Muscle of leg (tissue), 11 donors: ENCODE data around the gene VPS72. TPM values are rescaled to one million over a fixed set of nuclear protein-coding genes. Genes with fewer than 3 reads are reported as not detected.
"Not testable (repeated sequence)": the region's sequence is repeated elsewhere in the genome, so short reads cannot be mapped to it uniquely, and the experiment has no call there.

Experiments used
- DNase-seq: peaks from one replicate; pipeline ENCODE4 v3.0.0; 2013
- H3K27ac ChIP-seq: one replicate; pipeline ENCODE4 v1.5.1; 2013; ENCODE audit warnings: mild to moderate bottlenecking, low read length, control low read depth
- H3K27me3 ChIP-seq: one replicate; pipeline ENCODE4 v1.6.1; 2013; ENCODE audit warnings: low read length; ENCODE audit not compliant: control insufficient read depth, insufficient read depth
- H3K36me3 ChIP-seq: one replicate; pipeline ENCODE4 v1.6.1; 2013; ENCODE audit warnings: low read length; ENCODE audit not compliant: control insufficient read depth, insufficient read depth
- H3K4me1 ChIP-seq: one replicate; pipeline ENCODE4 v1.6.1; 2013; ENCODE audit warnings: low read length; ENCODE audit not compliant: control insufficient read depth, insufficient read depth
- H3K4me3 ChIP-seq: one replicate; pipeline ENCODE4 v1.5.1; 2013; ENCODE audit warnings: low read length, control low read depth
- H3K9me3 ChIP-seq: replicated peaks from 2 replicates; pipeline ENCODE4 v1.6.1; 2013; ENCODE audit warnings: low read depth, low read length; ENCODE audit not compliant: control insufficient read depth
- WGBS: methylation state at CpG from one replicate; pipeline ENCODE4 v1.1.5; 2013; ENCODE audit warnings: missing lambda C conversion rate; ENCODE audit not compliant: insufficient coverage; 5-methylcytosine and 5-hydroxymethylcytosine counted together
- polyA plus RNA-seq, 8 donors: library from polyadenylated mRNA; unstranded; fragments of 120-200 nt; gene quantifications; one replicate each; pipeline versions ENCODE4 v1.2.1 to v1.2.3, GENCODE V29; 2013; ENCODE audit warnings: inconsistent platforms in 1 of 8, low replicate concordance in 1 of 8; ENCODE audit not compliant: insufficient read length in 8 of 8, insufficient read depth in 1 of 8
- total RNA-seq: library from RNA; stranded (reverse); fragments of 120-200 nt; gene quantifications from one replicate; pipeline ENCODE4 v1.2.4, GENCODE V29; 2013

Gene VPS72
- total and polyA plus RNA-seq, 9 donors = 44.2 to 59.9 (median 52.1) TPM

- no peaks in the 10 kb centered on the region for H3K27me3 ChIP-seq
- H3K4me1 ChIP-seq = no peaks in the 10 kb centered on the region
- H3K27ac ChIP-seq = no peak overlapping the region
- H3K36me3 ChIP-seq = peaks cover 42% of the 10 kb centered on the region
- no peak for DNase-seq
- H3K9me3 ChIP-seq = no peaks in the 10 kb centered on the region
- H3K4me3 ChIP-seq = no peak overlapping the region
- no CpG with 5 or more reads among the region's 1 CpG for WGBS
These were observed 20.8 kb upstream of the VPS72 start for GRCh38 chr1:151210830-151211229.

GRCh38 chr1:151205381-151205965, 15.5 kb upstream of the VPS72 start:
- peaks cover 42% of the 10 kb centered on the region for H3K36me3 ChIP-seq

GRCh38 chr1:151199873-151200581, 10.0 kb upstream of the VPS72 start:
- no peaks in the 10 kb centered on the region for H3K9me3 ChIP-seq
- H3K4me3 ChIP-seq = peak overlapping the region; percentile 100
- H3K36me3 ChIP-seq = peaks cover 7% of the 10 kb centered on the region
- DNase-seq = peak; percentile 70
- 15% methylated on average over 5 of the region's 11 CpGs for WGBS
- H3K27me3 ChIP-seq = no peaks in the 10 kb centered on the region
- H3K4me1 ChIP-seq = peaks cover 19% of the 10 kb centered on the region
- H3K27ac ChIP-seq = peak overlapping the region; percentile 97

More at GRCh38 chr1:151205381-151205965, 15.5 kb upstream of the VPS72 start:
- H3K4me3 ChIP-seq, H3K9me3 ChIP-seq, H3K4me1 ChIP-seq, H3K27me3 ChIP-seq, DNase-seq, H3K27ac ChIP-seq: not testable (repeated sequence)
- 84% methylated on average over 9 of the region's 12 CpGs for WGBS

GRCh38 chr1:151198254-151199127, 8.5 kb upstream of the VPS72 start, which contains the start of gene PIP5K1A:
Gene PIP5K1A, plus strand, starts transcription at chr1:151198552. Its CDS starts 445 bp downstream, at chr1:151198997.
- H3K4me3 ChIP-seq = peak within 1 kb of the TSS; percentile 100
- WGBS = under 1% methylated on average over 59 of the region's 60 CpGs
- H3K27ac ChIP-seq = peak within 1 kb of the TSS; percentile 97
- no peaks in the 10 kb centered on the region for H3K9me3 ChIP-seq
- H3K27me3 ChIP-seq = no peaks in the 10 kb centered on the region
- H3K4me1 ChIP-seq = peaks cover 19% of the 10 kb centered on the region
- peaks cover 7% of the 10 kb centered on the region for H3K36me3 ChIP-seq
- DNase-seq = peak; percentile 100

- H3K36me3 ChIP-seq = peaks cover 4% of the 10 kb centered on the region
- peaks cover 19% of the 10 kb centered on the region for H3K4me1 ChIP-seq
- WGBS = 0% methylated on average over 1 of the region's 10 CpGs
- H3K4me3 ChIP-seq = peak overlapping the region; percentile 100
- no peak for DNase-seq
- no peaks in the 10 kb centered on the region for H3K27me3 ChIP-seq
- no peaks in the 10 kb centered on the region for H3K9me3 ChIP-seq
- peak overlapping the region; percentile 97 for H3K27ac ChIP-seq
These were observed 7.9 kb upstream of the VPS72 start for GRCh38 chr1:151197863-151198253.

- Histone ChIP-seq H3K4me1 (peaks cover 19% of the 10 kb centered on the region), H3K4me3 (no peak overlapping the region), H3K27me3 (no peaks in the 10 kb centered on the region), H3K36me3 (no peaks in the 10 kb centered on the region), H3K9me3 (no peaks in the 10 kb centered on the region), H3K27ac (peak overlapping the region; percentile 9)
- peak; percentile 93 for DNase-seq
- no CpG with 5 or more reads among the region's 14 CpGs for WGBS
These were observed 6.3 kb upstream of the VPS72 start for GRCh38 chr1:151196292-151196800.

GRCh38 chr1:151194894-151195594, 5.0 kb upstream of the VPS72 start:
- H3K4me1 ChIP-seq = peaks cover 15% of the 10 kb centered on the region
- 93% methylated on average over 3 of the region's 17 CpGs for whole genome bisulfite sequencing
- not testable (repeated sequence) for H3K36me3 ChIP-seq, H3K27me3 ChIP-seq, H3K4me3 ChIP-seq, H3K27ac ChIP-seq, H3K9me3 ChIP-seq
- DNase-seq = peak; percentile 49

GRCh38 chr1:151193856-151194255, 3.9 kb upstream of the VPS72 start:
- no peaks in the 10 kb centered on the region for H3K27me3 ChIP-seq
- no peaks in the 10 kb centered on the region for H3K9me3 ChIP-seq
- no CpG with 5 or more reads among the region's 1 CpG for WGBS
- no peak for DNase-seq
- peaks cover 12% of the 10 kb centered on the region for H3K4me1 ChIP-seq
- no peaks in the 10 kb centered on the region for H3K36me3 ChIP-seq
- H3K4me3 ChIP-seq = no peak overlapping the region
- H3K27ac ChIP-seq = no peak overlapping the region

- no peak overlapping the region for H3K4me3 ChIP-seq
- H3K27ac ChIP-seq = no peak overlapping the region
- no peaks in the 10 kb centered on the region for H3K36me3 ChIP-seq
- DNase-seq = no peak
- H3K9me3 ChIP-seq = no peaks in the 10 kb centered on the region
- 72% methylated on average over 5 of the region's 6 CpGs for WGBS
- H3K27me3 ChIP-seq = no peaks in the 10 kb centered on the region
- H3K4me1 ChIP-seq = peaks cover 17% of the 10 kb centered on the region
These were observed 3.3 kb upstream of the VPS72 start for GRCh38 chr1:151193304-151193703.
